GM12864 (cell line): ENCODE data around the gene CDH11.
A peak's percentile ranks its signal among the peaks of the same experiment; 100 is the strongest.

ENCODE experiments used
- DNase-seq: peaks from one replicate; pipeline ENCODE4 v3.0.0-alpha.2; 2011; ENCODE audit warnings: low read depth
- H3K4me3 ChIP-seq: 2 replicates; pipeline ENCODE4 v1.5.1; 2011; ENCODE audit warnings: mild to moderate bottlenecking, low read depth, low read length, control low read depth
- CTCF ChIP-seq: IDR thresholded peaks from 2 replicates; pipeline ENCODE4 v1.5.1; 2011; ENCODE audit warnings: low read depth, mild to moderate bottlenecking, moderate library complexity, low read length, control low read depth, inconsistent platforms; ENCODE audit errors: missing control alignments

The CDH11 gene

GRCh38 chr16:65117811-65118448, 3.9 kb downstream of the CDH11 start:
- H3K4me3 ChIP-seq = no peak overlapping the region
- TF ChIP-seq CTCF = peak; percentile 92
- peak; percentile 1 for DNase-seq

GRCh38 chr16:65116818-65117430, 4.9 kb downstream of the CDH11 start:
- DNase-seq = no peak
- no peak overlapping the region for H3K4me3 ChIP-seq
- no peak for TF ChIP-seq CTCF

GRCh38 chr16:65116216-65116615, 5.6 kb downstream of the CDH11 start:
- TF ChIP-seq CTCF = no peak
- no peak for DNase-seq
- no peak overlapping the region for H3K4me3 ChIP-seq

GRCh38 chr16:65114527-65114926, 7.3 kb downstream of the CDH11 start:
- TF ChIP-seq CTCF = no peak
- no peak overlapping the region for H3K4me3 ChIP-seq
- no peak for DNase-seq

- H3K4me3 ChIP-seq = no peak overlapping the region
- DNase-seq = no peak
- no peak for TF ChIP-seq CTCF
Observed at GRCh38 chr16:65113441-65113840, 8.4 kb downstream of the CDH11 start.

GRCh38 chr16:65111306-65111705, 10.6 kb downstream of the CDH11 start:
- H3K4me3 ChIP-seq = no peak overlapping the region
- no peak for DNase-seq
- TF ChIP-seq CTCF = no peak

GRCh38 chr16:65106757-65107156, 15.1 kb downstream of the CDH11 start:
- H3K4me3 ChIP-seq = no peak overlapping the region
- TF ChIP-seq CTCF = no peak
- no peak for DNase-seq
